Stimulated activated CD4-positive, alpha-beta T cell treated with anti-CD3 and anti-CD28 coated beads, Interleukin-12 subunit alpha, Interleukin-12 subunit beta, amount 100 ng/mL, for 48 hours (primary cell): ENCODE data around the gene HDGF.
A peak's percentile ranks its signal among the peaks of the same experiment; 100 is the strongest.
"Not testable (repeated sequence)": the region's sequence is repeated elsewhere in the genome, so short reads cannot be mapped to it uniquely, and the experiment has no call there.

Experiments
- DNase-seq, 3 donors: peaks; one replicate each; pipeline ENCODE4 v3.0.0-alpha.2; 2020; ENCODE audit warnings: low read depth in 2 of 3, low spot score in 1 of 3

HDGF gene

DNA sequence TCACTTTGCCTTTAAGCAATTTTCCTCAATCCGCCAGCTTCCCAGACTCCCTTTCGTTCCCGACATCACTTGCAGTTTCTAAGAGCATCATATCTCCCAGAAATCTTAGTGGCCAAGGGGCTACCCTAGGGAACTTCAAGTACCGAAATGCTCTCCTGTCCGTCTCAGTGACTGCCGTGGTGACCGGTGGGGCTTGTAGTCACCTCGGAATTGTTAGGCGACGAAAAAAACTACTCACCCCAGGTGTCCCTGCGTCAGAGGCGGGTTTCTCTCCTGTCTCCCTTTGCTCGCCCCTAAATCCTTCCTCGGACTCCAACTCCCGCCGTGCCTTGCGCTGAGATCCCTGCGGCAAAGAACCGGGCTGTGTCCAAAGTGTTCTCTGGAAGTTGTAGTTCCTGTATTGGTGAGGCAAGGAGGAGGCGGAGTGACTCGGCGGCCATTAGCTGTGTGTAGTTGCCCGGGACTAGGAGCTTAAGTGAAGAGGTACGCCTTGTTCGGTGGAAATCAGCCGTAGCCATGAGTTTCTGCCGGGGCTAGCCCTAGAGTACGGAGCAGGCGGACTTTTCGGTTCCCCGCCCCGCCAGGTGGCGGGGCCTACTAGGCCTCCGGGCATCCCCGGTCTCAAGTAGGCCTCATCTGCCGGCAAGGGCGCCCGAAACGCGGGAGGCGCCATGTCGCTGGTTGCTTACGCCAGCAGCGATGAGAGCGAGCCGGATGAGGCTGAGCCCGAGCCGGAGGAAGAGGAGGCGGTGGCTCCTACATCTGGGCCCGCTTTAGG is 15.8 kb upstream of the HDGF start, which contains the start of gene PRCC:
Gene PRCC (plus strand): TSS at position 435 of the 778 bp plus-strand sequence. CDS start 237 bp downstream, at position 672.
- peak; percentile 91 to 98 (median 93) for DNase-seq

DNA sequence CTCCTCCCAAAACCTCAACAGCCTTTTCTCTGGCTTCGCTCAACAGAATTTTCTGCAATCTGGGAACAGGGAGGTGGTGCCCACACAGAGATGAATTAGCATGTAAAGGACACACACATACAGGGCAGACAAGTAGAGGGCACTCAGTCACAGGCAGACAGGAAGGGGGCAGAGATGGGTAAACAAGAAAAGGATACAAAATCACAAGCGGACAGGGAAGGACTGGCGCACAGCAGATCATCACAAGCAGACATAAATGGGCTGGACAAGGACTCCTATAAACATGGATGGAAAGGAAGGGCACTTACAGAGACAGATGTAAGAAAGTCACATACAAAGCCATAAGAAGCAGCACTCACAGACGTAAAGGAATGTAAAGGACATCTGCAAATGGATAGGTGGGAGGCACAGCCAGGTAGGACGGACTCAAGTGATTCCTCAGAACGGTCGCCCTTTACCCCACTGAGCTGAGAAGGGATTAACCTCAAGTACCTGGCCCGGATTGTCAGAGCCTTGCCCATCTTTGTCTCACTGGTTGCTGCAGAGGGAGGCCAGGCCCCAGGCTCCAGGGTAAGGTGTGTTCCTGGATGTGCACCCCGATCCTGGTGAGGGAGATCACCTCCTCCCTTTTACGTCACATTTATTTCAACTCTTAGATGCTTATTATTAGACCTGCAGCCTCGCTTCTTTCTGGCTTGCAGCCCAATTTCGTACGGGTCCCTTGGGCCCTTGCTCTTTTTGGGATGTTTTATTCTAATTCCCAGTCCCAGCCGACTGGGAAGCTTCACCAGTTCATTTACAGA is 15.0 kb upstream of the HDGF start:
- DNase-seq = no peak

GRCh38 chr1:156765666-156766065 is 14.2 kb upstream of the HDGF start:
- no peak for DNase-seq

GRCh38 chr1:156765136-156765535 is 13.7 kb upstream of the HDGF start:
- not testable (repeated sequence) for DNase-seq

DNA sequence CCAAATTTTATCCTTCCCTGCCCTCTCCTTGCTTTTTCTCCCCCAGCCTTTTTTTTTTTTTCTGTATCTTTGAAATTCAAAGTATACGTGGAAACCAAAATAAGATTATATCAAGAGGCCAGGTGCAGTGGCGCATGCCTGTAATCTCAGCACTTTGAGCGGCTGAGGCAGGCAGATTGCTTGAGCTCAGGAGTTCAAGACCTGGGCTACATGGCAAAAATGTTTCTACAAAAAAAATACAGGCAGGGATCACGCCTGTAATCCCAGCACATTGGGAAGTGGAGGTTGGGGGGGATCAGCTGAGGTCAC is 9.3 kb upstream of the HDGF start:
- DNase-seq = no peak

- DNase-seq = no peak
Measured at GRCh38 chr1:156760092-156760795, 8.8 kb upstream of the HDGF start.

DNA sequence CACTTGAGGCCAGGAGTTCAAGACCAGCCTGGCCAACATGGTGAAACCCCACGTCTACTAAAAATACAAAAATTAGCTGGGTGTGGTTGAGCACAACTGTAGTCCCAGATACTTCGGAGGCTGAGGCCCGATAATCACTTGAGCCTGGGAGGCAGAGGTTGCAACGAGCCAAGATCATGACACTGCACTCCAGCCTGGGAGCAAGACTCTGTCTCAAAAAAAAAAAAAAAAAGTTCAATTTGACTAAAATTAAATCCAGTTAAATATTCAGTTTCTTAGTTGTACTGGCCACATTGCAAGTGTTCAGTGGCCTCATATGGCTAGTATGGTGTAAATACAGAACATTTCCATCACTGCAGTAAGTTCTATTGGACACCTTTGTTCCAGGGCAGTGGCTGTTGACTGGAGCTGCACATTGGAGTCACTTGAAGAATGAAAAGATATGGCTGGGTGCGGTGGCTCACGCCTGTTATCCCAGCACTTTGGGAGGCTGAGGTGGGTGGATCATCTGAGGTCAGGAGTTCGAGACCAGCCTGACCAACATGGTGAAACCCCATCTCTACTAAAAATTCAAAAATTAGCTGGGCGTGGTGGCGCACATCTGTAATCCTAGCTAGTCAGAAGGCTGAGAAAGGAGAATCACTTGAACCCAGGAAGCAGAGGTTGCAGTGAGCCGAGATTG is 6.2 kb upstream of the HDGF start:
- not testable (repeated sequence) for DNase-seq

- DNase-seq = no peak
Measured at GRCh38 chr1:156756355-156756754, 4.9 kb upstream of the HDGF start.

- no peak for DNase-seq
Measured at GRCh38 chr1:156755527-156755950, 4.1 kb upstream of the HDGF start.

DNA sequence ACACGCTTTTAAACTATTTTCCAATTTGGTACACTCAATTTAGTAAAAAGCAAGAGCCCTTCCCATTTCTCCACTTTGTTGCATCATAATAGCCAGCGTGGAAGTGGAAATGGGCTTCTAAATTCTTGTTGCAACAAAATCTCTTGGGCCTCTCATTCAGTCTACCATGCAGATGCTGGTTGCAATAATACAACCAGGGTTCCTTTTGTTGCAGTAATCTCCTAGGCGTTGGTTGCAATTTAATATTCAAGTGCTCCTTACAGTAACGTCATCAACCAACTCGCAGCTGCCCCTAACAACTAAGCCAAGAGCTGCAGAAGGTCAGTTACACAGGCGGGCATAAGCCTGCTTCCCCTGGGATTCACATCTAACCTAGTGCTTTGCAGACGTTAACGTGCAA is 2.7 kb upstream of the HDGF start:
- no peak for DNase-seq

GRCh38 chr1:156752843-156753482 is 1.5 kb upstream of the HDGF start:
- no peak for DNase-seq

GRCh38 chr1:156751757-156752481 is 444 bp upstream of the HDGF start:
- peak; percentile 95 to 97 (median 97) for DNase-seq

DNA sequence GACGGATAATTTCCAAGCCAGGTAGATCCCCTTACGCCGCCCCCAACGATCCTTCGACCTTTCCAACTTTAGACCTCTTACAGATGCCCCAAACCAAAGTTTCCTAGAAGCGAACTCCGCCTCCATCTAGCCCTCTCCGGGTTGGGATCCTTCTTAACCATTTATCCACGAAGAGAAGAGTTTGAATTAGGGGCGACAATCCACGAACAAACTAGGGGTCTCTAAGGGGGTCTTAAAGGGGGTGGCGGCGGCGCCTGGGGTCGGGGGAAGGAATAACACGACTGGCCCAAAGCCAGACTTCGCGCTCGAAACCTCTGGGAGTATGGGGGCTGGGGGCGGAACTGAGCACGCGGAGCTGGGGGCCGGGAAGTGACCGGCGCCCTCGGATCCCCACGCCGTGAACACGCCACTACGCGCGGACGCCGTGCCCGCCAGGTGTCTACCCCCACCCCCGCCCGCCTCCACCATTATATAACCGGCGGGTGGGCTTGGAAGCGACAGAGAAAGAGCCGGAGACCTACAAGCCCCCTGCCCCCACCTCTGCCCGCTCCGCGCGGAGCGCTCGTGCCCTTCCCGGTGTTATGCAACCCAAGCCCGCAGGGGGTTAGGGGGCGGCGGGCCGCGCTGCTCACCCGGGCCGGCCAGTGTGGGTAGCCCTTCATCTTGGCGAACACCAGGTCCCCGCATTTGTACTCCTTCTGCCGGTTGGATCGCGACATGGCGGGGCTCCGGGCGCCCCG is 594 bp downstream of the HDGF start:
- no peak for DNase-seq

DNA sequence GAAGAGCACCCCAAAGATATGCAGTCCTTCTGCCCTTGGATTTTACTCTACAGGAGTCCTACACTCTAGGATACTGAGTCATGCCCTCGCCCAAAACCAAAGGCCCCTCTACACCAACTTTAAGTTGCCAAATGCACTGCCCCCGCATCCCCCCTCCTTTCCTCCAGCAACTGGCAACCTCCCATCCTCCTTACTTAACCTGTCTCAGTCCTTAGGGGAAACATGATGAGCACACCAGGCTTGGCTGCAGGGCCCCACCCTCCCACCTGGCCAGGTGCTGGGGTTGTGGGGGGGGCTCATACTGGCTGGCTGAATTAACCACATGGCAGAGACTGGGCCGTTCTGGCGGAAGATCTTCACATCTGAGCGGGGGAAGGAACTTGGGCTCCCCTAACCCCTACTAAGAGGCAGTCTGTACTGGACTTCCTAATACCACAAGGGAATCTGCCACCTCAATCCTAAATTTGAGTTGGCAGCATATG is 1.2 kb downstream of the HDGF start:
- no peak for DNase-seq

DNA sequence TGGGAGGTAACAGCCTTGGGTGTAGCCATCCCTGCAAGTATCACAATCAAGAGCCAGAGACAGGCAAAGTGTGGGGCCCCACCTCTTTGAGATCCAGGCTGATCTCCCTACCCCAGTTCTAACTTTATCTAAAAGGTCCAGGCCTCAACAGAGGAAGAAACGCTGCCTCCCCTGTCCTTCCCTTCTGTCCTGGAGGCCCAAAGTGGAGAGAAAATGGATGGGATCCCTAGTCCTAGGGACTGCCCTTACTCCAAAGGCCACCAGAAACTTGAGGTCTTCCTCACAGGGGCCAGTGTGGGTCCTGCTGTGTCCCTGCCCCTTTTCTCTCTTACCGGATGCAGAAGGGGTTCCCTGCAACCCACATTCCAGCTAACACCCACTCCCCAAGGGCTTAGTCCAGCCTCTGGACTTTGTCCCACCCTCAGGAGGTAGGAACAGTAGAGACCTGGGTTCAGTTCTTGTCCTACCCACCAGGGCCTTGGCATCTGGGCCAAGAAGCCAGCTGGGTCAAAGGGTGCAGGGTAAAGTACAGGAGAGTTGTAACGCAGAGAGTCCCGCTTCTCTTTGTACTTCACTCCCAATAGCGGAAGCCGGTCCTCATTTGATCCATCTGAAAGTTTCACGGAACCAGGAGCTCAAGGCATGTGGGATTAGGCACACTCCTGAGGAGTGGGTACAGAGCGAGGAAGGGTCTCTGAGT is 1.9 kb downstream of the HDGF start:
- DNase-seq = no peak

DNA sequence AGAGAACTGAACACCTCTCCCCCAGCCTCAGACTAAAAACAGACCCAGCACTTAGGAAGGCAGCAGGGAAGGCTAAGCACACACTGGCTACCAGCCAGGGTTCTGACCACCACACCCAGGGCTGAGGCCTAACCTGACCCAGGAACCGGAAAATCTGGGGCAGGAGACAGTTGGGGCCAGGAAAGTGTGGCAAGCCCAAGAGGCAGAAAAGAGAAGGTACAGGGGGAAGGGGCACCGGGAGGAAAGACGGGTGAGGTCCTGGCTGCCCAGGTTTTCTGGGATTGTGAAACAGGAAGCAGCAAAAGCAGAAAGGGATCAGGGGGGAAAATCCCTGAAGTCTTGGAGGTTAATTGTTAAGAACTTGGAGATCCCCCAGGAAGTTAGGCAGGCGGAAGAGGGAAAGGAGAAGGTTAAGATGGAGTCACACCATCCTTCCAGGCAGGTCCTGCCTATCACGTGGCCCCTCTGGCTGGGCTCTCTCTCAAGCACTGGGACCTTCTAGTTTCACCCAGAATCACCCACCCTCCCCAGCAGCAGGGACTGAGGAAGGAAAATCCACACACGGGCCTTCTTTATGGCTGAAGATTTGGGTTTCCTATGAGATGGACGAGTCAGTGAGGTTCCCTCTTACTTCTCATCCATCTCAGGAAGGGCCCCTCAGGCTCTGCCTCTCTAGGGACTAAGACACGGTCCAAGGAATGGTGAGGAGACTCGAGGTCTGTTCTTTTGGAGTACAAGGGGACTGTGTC is 2.6 kb downstream of the HDGF start:
- no peak for DNase-seq

- no peak for DNase-seq
Measured at GRCh38 chr1:156747742-156748669, 3.5 kb downstream of the HDGF start.
